ENCODE measurements around the gene PHC2. TPM values are rescaled to one million over a fixed set of nuclear protein-coding genes. Genes with fewer than 3 reads are reported as not detected.
A peak's percentile ranks its signal among the peaks of the same experiment; 100 is the strongest.

The PHC2 gene
- total and polyA plus RNA-seq, 4 donors, result 79.9 to 311 (median 121) TPM

DNA sequence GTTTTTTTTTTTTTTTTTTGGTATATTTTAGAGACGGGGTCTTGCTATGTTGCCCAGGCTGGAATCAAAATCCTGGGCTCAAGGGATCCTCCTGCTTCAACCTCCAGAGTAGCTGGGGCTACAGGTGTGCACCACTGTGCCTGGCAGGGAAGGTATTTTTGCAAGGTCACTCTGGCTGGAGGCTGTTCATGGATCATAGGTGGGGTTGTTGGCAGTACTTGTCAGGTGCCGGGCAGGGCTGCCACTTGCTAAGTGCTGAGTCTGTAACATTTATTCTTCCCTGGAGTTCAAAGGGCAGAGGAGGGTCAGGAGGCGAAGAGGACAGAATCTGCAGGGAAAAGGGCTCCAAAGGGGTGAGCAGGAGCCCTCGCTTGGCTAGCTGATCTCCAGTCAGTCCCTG lies 134.1 kb downstream of the PHC2 start:
- H3K36me3 ChIP-seq (ENCODE audit: control insufficient read depth in 4 of 4, insufficient read depth in 4 of 4, low read length in 4 of 4), result peaks cover 0 to 42% (median 27%) of the 10 kb centered on the region in 4 donors
- TF ChIP-seq, protein P1, sequence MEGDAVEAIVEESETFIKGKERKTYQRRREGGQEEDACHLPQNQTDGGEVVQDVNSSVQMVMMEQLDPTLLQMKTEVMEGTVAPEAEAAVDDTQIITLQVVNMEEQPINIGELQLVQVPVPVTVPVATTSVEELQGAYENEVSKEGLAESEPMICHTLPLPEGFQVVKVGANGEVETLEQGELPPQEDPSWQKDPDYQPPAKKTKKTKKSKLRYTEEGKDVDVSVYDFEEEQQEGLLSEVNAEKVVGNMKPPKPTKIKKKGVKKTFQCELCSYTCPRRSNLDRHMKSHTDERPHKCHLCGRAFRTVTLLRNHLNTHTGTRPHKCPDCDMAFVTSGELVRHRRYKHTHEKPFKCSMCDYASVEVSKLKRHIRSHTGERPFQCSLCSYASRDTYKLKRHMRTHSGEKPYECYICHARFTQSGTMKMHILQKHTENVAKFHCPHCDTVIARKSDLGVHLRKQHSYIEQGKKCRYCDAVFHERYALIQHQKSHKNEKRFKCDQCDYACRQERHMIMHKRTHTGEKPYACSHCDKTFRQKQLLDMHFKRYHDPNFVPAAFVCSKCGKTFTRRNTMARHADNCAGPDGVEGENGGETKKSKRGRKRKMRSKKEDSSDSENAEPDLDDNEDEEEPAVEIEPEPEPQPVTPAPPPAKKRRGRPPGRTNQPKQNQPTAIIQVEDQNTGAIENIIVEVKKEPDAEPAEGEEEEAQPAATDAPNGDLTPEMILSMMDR (IDR thresholded peaks at IDR 0.05; ENCODE audit: control extremely low read depth, extremely low read depth), result no peak
- no peak overlapping the region for H3K9ac ChIP-seq (ENCODE audit: insufficient read depth in 1 of 2, low read length in 2 of 2)
- H3K9me3 ChIP-seq (ENCODE audit: control insufficient read depth in 4 of 4, insufficient read depth in 3 of 4, low read length in 3 of 4), result no peaks in the 10 kb centered on the region
- DNase-seq (no peak), ATAC-seq (ENCODE audit: insufficient read depth, low FRiP score) (no peak)
- H3K4me3 ChIP-seq, result no peak overlapping the region
- WGBS, 2 donors, result 72 to 95% methylated on average over 4 of the region's 4 CpGs
- H3K27me3 ChIP-seq (ENCODE audit: control insufficient read depth in 3 of 3, insufficient read depth in 3 of 3, low read length in 2 of 3), result no peaks in the 10 kb centered on the region
- peaks cover 5 to 20% (median 12%) of the 10 kb centered on the region in 5 donors for H3K4me1 ChIP-seq (ENCODE audit: control insufficient read depth in 5 of 5, insufficient read depth in 5 of 5, low read length in 5 of 5)
- no peak overlapping the region for H3K27ac ChIP-seq (ENCODE audit: low read depth in 1 of 2, low read length in 1 of 2)

DNA sequence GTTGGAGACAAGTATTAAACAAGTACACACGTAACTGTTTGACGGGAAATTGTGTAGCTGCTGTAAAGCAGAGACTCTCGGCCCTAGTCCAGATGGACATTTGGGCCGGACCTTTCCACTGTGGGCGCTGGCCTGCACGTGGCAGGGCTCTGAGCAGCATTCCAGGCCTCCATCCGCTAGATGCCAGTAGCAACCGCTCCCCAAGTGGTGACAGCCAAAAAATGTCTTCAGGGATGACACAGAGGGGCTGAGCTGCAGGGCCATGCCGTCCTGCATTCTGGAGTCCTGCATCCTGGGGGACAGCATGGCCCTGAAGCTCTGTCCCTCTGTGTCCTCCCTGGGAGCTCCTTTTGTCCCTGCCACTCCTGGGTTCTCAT lies 134.8 kb downstream of the PHC2 start:
- no peak overlapping the region for H3K4me3 ChIP-seq
- H3K9me3 ChIP-seq (ENCODE audit: control insufficient read depth in 4 of 4, insufficient read depth in 3 of 4, low read length in 3 of 4), result no peaks in the 10 kb centered on the region
- no peak overlapping the region for H3K27ac ChIP-seq (ENCODE audit: low read depth in 1 of 2, low read length in 1 of 2)
- WGBS, 2 donors, result 90 to 91% methylated on average over 9 of the region's 9 CpGs
- H3K27me3 ChIP-seq (ENCODE audit: control insufficient read depth in 3 of 3, insufficient read depth in 3 of 3, low read length in 2 of 3), result no peaks in the 10 kb centered on the region
- TF ChIP-seq, protein P1 (IDR thresholded peaks at IDR 0.05; ENCODE audit: control extremely low read depth, extremely low read depth), result no peak
- peaks cover 0 to 42% (median 27%) of the 10 kb centered on the region in 4 donors for H3K36me3 ChIP-seq (ENCODE audit: control insufficient read depth in 4 of 4, insufficient read depth in 4 of 4, low read length in 4 of 4)
- H3K9ac ChIP-seq (ENCODE audit: insufficient read depth in 1 of 2, low read length in 2 of 2), result no peak overlapping the region
- peaks cover 1 to 15% (median 8%) of the 10 kb centered on the region in 5 donors for H3K4me1 ChIP-seq (ENCODE audit: control insufficient read depth in 5 of 5, insufficient read depth in 5 of 5, low read length in 5 of 5)
- ATAC-seq (ENCODE audit: insufficient read depth, low FRiP score), result no peak
- DNase-seq, result no peak

DNA sequence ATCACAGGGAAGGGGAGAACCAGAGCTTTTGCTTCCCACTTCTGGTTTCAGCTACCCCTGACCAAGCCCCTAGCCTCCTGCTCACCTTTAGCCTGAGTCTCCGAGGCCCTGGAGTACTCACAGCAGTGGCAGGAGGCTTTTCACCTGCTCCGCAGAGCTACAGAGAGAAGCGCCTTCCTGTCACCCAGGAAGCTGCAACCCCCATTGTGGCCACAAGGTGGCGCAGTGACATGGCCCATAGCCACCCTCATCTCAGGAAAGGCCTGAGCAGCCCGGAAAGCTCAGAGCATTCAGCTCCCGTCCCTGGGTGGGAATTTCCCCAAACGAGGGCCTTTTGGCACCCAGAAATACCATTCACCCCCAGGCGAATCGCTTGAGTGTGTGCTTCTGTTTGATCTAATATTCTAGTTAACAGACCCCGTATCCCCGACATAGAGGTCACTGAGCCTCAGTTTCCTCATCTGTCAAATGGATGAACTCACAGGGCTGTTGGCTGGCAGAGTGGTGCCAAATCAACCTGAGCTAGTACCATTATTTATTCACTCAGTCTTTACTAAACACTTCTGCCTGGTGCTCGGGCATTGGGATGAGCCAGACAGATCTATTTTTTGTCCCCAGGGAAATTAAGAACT lies 135.3 kb downstream of the PHC2 start:
- ATAC-seq (ENCODE audit: insufficient read depth, low FRiP score) (peak; percentile 74), DNase-seq (peak; percentile 87 to 90 (median 87))
- 38 to 51% methylated on average over 12 of the region's 12 CpGs for WGBS, 2 donors
- Histone ChIP-seq H3K9ac (ENCODE audit: insufficient read depth in 1 of 2, low read length in 2 of 2) (no peak overlapping the region), H3K9me3 (ENCODE audit: control insufficient read depth in 4 of 4, insufficient read depth in 3 of 4, low read length in 3 of 4) (no peaks in the 10 kb centered on the region), H3K4me1 (ENCODE audit: control insufficient read depth in 5 of 5, insufficient read depth in 5 of 5, low read length in 5 of 5) (peaks cover 0 to 10% (median 7%) of the 10 kb centered on the region in 5 donors), H3K36me3 (ENCODE audit: control insufficient read depth in 4 of 4, insufficient read depth in 4 of 4, low read length in 4 of 4) (peaks cover 0 to 42% (median 27%) of the 10 kb centered on the region in 4 donors), H3K27ac (ENCODE audit: low read depth in 1 of 2, low read length in 1 of 2) (no peak overlapping the region), H3K27me3 (ENCODE audit: control insufficient read depth in 3 of 3, insufficient read depth in 3 of 3, low read length in 2 of 3) (no peaks in the 10 kb centered on the region), H3K4me3 (no peak overlapping the region)
- TF ChIP-seq, protein P1 (IDR thresholded peaks at IDR 0.05; ENCODE audit: control extremely low read depth, extremely low read depth), result peak; percentile 94

DNA sequence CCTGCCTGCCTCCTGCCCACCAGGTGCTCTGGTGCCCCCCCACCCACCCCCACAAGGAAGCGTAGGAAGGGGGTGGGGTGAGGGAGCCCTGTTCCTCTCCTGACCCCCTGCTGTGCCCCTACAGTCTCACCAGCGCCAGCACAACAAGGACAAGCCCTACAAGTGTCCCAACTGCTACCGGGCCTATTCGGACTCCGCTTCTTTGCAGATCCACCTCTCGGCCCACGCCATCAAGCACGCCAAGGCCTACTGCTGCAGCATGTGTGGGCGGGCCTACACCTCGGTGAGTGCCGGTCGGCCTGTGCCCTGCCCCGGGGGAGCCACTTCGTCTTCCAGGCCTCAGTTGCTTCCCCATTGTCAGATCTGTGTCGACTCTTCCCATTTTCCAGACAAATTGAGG lies 135.9 kb downstream of the PHC2 start:
- H3K36me3 ChIP-seq (ENCODE audit: control insufficient read depth in 4 of 4, insufficient read depth in 4 of 4, low read length in 4 of 4), result peaks cover 0 to 42% (median 27%) of the 10 kb centered on the region in 4 donors
- no peak overlapping the region for H3K4me3 ChIP-seq
- TF ChIP-seq, protein P1 (IDR thresholded peaks at IDR 0.05; ENCODE audit: control extremely low read depth, extremely low read depth), result no peak
- no peak for ATAC-seq (ENCODE audit: insufficient read depth, low FRiP score)
- H3K9me3 ChIP-seq (ENCODE audit: control insufficient read depth in 4 of 4, insufficient read depth in 3 of 4, low read length in 3 of 4), result no peaks in the 10 kb centered on the region
- H3K4me1 ChIP-seq (ENCODE audit: control insufficient read depth in 5 of 5, insufficient read depth in 5 of 5, low read length in 5 of 5), result peaks cover 0 to 7% (median 1%) of the 10 kb centered on the region in 5 donors
- H3K27me3 ChIP-seq (ENCODE audit: control insufficient read depth in 3 of 3, insufficient read depth in 3 of 3, low read length in 2 of 3), result no peaks in the 10 kb centered on the region
- DNase-seq, result no peak
- H3K27ac ChIP-seq (ENCODE audit: low read depth in 1 of 2, low read length in 1 of 2), result no peak overlapping the region
- H3K9ac ChIP-seq (ENCODE audit: insufficient read depth in 1 of 2, low read length in 2 of 2), result no peak overlapping the region
- WGBS, 2 donors, result 87% methylated on average over 15 of the region's 15 CpGs

All from lung (tissue), 12 donors.